ENCODE measurements around the gene B3GALT4.
A peak's percentile ranks its signal among the peaks of the same experiment; 100 is the strongest.

Gene B3GALT4

DNA sequence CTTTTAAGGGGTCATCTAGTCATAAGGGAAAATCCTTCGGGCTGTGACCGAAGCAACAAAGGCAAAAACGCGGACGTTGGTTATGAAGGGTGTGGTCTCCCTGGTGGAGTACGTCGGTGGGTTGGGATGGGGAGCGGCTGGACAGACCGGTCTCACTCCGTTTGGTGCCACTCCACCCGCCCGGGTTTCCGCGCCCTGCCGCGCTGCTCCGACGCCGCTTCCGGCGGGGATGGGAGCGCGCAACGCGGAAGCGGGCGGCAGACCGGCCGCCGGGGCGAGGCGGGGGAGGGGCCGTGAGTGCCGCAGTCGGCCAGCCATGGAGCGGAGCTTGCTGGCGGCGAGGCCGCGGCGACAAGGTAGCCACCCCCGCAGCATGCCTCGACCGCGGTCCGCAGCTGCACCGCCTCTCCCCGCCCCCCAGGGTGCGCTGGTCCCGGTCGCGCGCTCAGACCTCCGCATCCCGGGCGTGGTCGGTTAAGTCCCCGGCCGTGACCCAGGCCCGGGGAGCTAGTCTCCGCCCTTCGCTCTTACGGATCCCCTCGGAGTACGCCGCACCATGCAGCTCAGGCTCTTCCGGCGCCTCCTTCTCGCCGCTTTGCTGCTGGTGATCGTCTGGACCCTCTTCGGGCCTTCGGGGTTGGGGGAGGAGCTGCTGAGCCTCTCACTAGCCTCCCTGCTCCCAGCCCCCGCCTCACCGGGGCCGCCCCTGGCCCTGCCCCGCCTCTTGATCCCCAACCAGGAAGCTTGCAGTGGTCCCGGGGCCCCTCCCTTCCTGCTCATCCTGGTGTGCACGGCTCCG lies at the start of gene B3GALT4 (continued):
- TF ChIP-seq ZNF341 (tag by site-specific recombination; IDR thresholded peaks at IDR 0.05; ENCODE audit: low read depth): peak; percentile 97
- peak; percentile 59 for TF ChIP-seq BCL11A (tag by site-specific recombination; IDR thresholded peaks at IDR 0.05; ENCODE audit: low read depth)
- no peak for TF ChIP-seq ZNF670 (tag by site-specific recombination; IDR thresholded peaks at IDR 0.05; ENCODE audit: low read depth)
- TF ChIP-seq, protein P1, sequence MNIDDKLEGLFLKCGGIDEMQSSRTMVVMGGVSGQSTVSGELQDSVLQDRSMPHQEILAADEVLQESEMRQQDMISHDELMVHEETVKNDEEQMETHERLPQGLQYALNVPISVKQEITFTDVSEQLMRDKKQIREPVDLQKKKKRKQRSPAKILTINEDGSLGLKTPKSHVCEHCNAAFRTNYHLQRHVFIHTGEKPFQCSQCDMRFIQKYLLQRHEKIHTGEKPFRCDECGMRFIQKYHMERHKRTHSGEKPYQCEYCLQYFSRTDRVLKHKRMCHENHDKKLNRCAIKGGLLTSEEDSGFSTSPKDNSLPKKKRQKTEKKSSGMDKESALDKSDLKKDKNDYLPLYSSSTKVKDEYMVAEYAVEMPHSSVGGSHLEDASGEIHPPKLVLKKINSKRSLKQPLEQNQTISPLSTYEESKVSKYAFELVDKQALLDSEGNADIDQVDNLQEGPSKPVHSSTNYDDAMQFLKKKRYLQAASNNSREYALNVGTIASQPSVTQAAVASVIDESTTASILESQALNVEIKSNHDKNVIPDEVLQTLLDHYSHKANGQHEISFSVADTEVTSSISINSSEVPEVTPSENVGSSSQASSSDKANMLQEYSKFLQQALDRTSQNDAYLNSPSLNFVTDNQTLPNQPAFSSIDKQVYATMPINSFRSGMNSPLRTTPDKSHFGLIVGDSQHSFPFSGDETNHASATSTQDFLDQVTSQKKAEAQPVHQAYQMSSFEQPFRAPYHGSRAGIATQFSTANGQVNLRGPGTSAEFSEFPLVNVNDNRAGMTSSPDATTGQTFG (tag by site-specific recombination; IDR thresholded peaks at IDR 0.05; ENCODE audit: borderline replicate concordance): no peak
- no peak for TF ChIP-seq ZNF707 (tag by site-specific recombination; IDR thresholded peaks at IDR 0.05)
- TF ChIP-seq, protein P2, sequence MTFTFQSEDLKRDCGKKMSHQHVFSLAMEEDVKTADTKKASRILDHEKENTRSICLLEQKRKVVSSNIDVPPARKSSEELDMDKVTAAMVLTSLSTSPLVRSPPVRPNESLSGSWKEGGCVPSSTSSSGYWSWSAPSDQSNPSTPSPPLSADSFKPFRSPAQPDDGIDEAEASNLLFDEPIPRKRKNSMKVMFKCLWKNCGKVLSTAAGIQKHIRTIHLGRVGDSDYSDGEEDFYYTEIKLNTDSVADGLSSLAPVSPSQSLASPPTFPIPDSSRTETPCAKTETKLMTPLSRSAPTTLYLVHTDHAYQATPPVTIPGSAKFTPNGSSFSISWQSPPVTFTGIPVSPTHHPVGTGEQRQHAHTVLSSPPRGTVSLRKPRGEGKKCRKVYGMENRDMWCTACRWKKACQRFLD (tag by site-specific recombination; IDR thresholded peaks at IDR 0.05): no peak
- TF ChIP-seq ZBTB7A (tag by site-specific recombination; IDR thresholded peaks at IDR 0.05; ENCODE audit: low read depth): no peak
- no peak for TF ChIP-seq ZNF571 (tag by site-specific recombination; IDR thresholded peaks at IDR 0.05)
- peak; percentile 68 for TF ChIP-seq ZNF629 (tag by site-specific recombination; IDR thresholded peaks at IDR 0.05)
- no peak for TF ChIP-seq ZNF114 (tag by site-specific recombination; IDR thresholded peaks at IDR 0.05)
- no peak for TF ChIP-seq ZNF777 (tag by site-specific recombination; IDR thresholded peaks at IDR 0.05; ENCODE audit: borderline replicate concordance)
- peak; percentile 71 for TF ChIP-seq WT1 (tag by site-specific recombination; IDR thresholded peaks at IDR 0.05)
- TF ChIP-seq ZNF175 (tag by site-specific recombination; IDR thresholded peaks at IDR 0.05): no peak
- TF ChIP-seq YY1 (tag by site-specific recombination; IDR thresholded peaks at IDR 0.05): 0 out of 2 replicates have a peak, but pooled peaks have one; percentile 45
- peak; percentile 33 for TF ChIP-seq ZNF843 (tag by site-specific recombination; IDR thresholded peaks at IDR 0.05)
- peak; percentile 71 for TF ChIP-seq KLF1 (tag by site-specific recombination; IDR thresholded peaks at IDR 0.05)
- TF ChIP-seq ZSCAN30 (tag by site-specific recombination; IDR thresholded peaks at IDR 0.05): peak; percentile 96
- no peak for TF ChIP-seq ZNF140 (tag by site-specific recombination; IDR thresholded peaks at IDR 0.05)
- 0 out of 2 replicates have a peak, but pooled peaks have one; percentile 37 for TF ChIP-seq ZIC2 (tag by site-specific recombination; IDR thresholded peaks at IDR 0.05)
- TF ChIP-seq ZNF266 (tag by site-specific recombination; IDR thresholded peaks at IDR 0.05; ENCODE audit: low read depth): no peak
- TF ChIP-seq, protein P3, sequence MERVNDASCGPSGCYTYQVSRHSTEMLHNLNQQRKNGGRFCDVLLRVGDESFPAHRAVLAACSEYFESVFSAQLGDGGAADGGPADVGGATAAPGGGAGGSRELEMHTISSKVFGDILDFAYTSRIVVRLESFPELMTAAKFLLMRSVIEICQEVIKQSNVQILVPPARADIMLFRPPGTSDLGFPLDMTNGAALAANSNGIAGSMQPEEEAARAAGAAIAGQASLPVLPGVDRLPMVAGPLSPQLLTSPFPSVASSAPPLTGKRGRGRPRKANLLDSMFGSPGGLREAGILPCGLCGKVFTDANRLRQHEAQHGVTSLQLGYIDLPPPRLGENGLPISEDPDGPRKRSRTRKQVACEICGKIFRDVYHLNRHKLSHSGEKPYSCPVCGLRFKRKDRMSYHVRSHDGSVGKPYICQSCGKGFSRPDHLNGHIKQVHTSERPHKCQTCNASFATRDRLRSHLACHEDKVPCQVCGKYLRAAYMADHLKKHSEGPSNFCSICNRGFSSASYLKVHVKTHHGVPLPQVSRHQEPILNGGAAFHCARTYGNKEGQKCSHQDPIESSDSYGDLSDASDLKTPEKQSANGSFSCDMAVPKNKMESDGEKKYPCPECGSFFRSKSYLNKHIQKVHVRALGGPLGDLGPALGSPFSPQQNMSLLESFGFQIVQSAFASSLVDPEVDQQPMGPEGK (tag by site-specific recombination; IDR thresholded peaks at IDR 0.05): peak; percentile 87
- TF ChIP-seq ZNF157 (tag by site-specific recombination; IDR thresholded peaks at IDR 0.05): no peak
- peak; percentile 85 for TF ChIP-seq IKZF3 (tag by site-specific recombination; IDR thresholded peaks at IDR 0.05)
- 0 out of 2 replicates have a peak, but pooled peaks have one; percentile 52 for TF ChIP-seq ZNF501 (tag by site-specific recombination; IDR thresholded peaks at IDR 0.05)
- no peak for TF ChIP-seq ZNF510 (tag by site-specific recombination; IDR thresholded peaks at IDR 0.05; ENCODE audit: insufficient replicate concordance)
- no peak for TF ChIP-seq ZNF514 (tag by site-specific recombination; IDR thresholded peaks at IDR 0.05)
- TF ChIP-seq ZBTB17 (tag by site-specific recombination; IDR thresholded peaks at IDR 0.05): peak; percentile 86
- no peak for TF ChIP-seq ZNF624 (tag by site-specific recombination; IDR thresholded peaks at IDR 0.05)
- peak; percentile 92 for TF ChIP-seq SP3 (tag by site-specific recombination; IDR thresholded peaks at IDR 0.05)
- TF ChIP-seq, protein P4, sequence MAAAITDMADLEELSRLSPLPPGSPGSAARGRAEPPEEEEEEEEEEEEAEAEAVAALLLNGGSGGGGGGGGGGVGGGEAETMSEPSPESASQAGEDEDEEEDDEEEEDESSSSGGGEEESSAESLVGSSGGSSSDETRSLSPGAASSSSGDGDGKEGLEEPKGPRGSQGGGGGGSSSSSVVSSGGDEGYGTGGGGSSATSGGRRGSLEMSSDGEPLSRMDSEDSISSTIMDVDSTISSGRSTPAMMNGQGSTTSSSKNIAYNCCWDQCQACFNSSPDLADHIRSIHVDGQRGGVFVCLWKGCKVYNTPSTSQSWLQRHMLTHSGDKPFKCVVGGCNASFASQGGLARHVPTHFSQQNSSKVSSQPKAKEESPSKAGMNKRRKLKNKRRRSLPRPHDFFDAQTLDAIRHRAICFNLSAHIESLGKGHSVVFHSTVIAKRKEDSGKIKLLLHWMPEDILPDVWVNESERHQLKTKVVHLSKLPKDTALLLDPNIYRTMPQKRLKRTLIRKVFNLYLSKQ (tag by site-specific recombination; IDR thresholded peaks at IDR 0.05; ENCODE audit: borderline replicate concordance): no peak
- TF ChIP-seq ZNF354C (tag by site-specific recombination; IDR thresholded peaks at IDR 0.05; ENCODE audit: borderline replicate concordance, low read depth): no peak
- TF ChIP-seq ZNF121 (tag by site-specific recombination; IDR thresholded peaks at IDR 0.05): no peak
- TF ChIP-seq ZNF221 (tag by site-specific recombination; IDR thresholded peaks at IDR 0.05; ENCODE audit: borderline replicate concordance): peak; percentile 34; the same call in 1 of the 2 replicates
- TF ChIP-seq ZNF529 (tag by site-specific recombination; IDR thresholded peaks at IDR 0.05; ENCODE audit: insufficient replicate concordance): no peak
- 0 out of 2 replicates have a peak, but pooled peaks have one; percentile 25 for TF ChIP-seq ZSCAN16 (tag by site-specific recombination; IDR thresholded peaks at IDR 0.05)
